SJSA1 (cell line): ENCODE data around the gene JADE2. TPM values are rescaled to one million over a fixed set of nuclear protein-coding genes. Genes with fewer than 3 reads are reported as not detected.

ENCODE experiments used
- DNase-seq, 2 experiments: peaks; one replicate each; pipeline ENCODE4 v3.0.0-alpha.2; 2015 to 2020; ENCODE audit warnings: low spot score in 2 of 2, low read depth in 1 of 2
- H3K27ac ChIP-seq: fragments of 250-450 bp; sonication (Bioruptor Pico); 2 replicates; pipeline ENCODE4 v1.5.1; 2020; ENCODE audit warnings: mild to moderate bottlenecking, moderate library complexity
- H3K27me3 ChIP-seq: fragments of 250-450 bp; sonication (Bioruptor Pico); replicated peaks from 2 replicates; pipeline ENCODE4 v1.5.1; 2020; ENCODE audit warnings: mild to moderate bottlenecking, moderate library complexity
- H3K36me3 ChIP-seq: fragments of 250-450 bp; sonication (Bioruptor Pico); 2 replicates; pipeline ENCODE4 v1.5.1; 2020; ENCODE audit warnings: mild to moderate bottlenecking
- H3K4me1 ChIP-seq: fragments of 250-450 bp; sonication (Bioruptor Pico); replicated peaks from 2 replicates; pipeline ENCODE4 v1.6.1; 2021; ENCODE audit warnings: mild to moderate bottlenecking
- H3K4me3 ChIP-seq: fragments of 250-450 bp; sonication (Bioruptor Pico); 2 replicates; pipeline ENCODE4 v1.5.1; 2020; ENCODE audit warnings: mild to moderate bottlenecking
- H3K9me3 ChIP-seq: fragments of 250-450 bp; sonication (Bioruptor Pico); replicated peaks from 2 replicates; pipeline ENCODE4 v1.5.1; 2020; ENCODE audit warnings: mild to moderate bottlenecking
- total RNA-seq: library from RNA; depleted of rRNA; stranded (reverse); fragments of >200 nt; shearing (Covaris generic); gene quantifications from 2 replicates; pipeline ENCODE4 v1.2.3, GENCODE V29; 2014

Gene JADE2
- total RNA-seq, 1 experiment from 2014 or later, result 14.6 TPM

DNA sequence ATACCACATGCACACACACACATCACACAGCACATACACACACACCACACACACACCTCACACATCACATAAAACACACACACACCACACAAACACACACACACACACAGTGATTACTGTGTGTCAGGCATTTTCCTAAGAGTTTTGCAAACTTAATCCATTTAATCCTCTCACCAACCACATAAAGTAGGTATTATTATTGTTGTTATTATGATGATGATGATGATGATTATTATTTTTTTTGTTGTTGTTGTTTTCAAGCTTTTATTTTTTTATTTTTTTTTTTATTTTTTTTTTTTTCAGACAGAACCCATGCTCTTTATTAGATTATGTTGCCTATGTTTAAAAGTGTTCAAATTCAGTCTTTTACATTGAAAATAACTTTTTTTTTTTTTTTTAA lies 31.5 kb downstream of the JADE2 start:
- Histone ChIP-seq H3K4me1 (peaks cover 58% of the 10 kb centered on the region), H3K36me3 (peaks cover 38% of the 10 kb centered on the region), H3K27me3 (no peaks in the 10 kb centered on the region), H3K27ac (no peak overlapping the region), H3K4me3 (no peak overlapping the region), H3K9me3 (no peaks in the 10 kb centered on the region)
- DNase-seq, result no peak

DNA sequence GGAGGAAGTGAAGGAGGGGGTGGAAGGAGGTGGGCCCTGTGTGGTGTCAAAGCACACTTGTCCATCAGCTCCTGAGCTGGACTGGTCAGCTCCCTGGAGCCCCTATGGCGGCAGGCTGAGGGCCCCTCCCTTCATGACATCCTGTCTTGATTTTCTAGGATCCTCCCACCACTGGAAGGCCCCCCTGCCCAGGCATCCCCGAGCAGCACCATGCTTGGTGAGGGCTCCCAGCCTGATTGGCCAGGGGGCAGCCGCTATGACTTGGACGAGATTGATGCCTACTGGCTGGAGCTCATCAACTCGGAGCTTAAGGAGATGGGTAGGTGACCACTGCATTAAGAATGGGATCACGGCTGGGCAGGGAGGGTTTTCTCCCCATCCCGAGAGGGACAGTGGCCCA lies 34.2 kb downstream of the JADE2 start:
- DNase-seq, result no peak
- H3K4me3 ChIP-seq, result no peak overlapping the region
- no peaks in the 10 kb centered on the region for H3K27me3 ChIP-seq
- no peaks in the 10 kb centered on the region for H3K9me3 ChIP-seq
- peaks cover 41% of the 10 kb centered on the region for H3K4me1 ChIP-seq
- H3K36me3 ChIP-seq, result peaks cover 58% of the 10 kb centered on the region
- H3K27ac ChIP-seq, result no peak overlapping the region

DNA sequence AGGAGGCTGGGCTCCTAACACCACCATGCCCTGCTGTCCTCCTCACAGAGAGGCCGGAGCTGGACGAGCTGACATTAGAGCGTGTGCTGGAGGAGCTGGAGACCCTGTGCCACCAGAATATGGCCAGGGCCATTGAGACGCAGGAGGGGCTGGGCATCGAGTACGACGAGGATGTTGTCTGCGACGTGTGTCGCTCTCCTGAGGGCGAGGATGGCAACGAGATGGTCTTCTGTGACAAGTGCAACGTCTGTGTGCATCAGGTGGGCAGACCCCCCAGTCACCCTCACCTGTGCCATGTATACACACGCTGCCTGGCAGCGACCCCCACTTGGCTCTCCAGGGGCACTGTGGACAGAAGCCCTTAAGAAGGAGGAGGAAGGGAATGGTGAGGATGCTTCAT lies 35.2 kb downstream of the JADE2 start:
- Histone ChIP-seq H3K4me1 (peaks cover 30% of the 10 kb centered on the region), H3K27me3 (no peaks in the 10 kb centered on the region), H3K9me3 (no peaks in the 10 kb centered on the region), H3K36me3 (peaks cover 59% of the 10 kb centered on the region), H3K4me3 (no peak overlapping the region), H3K27ac (no peak overlapping the region)
- no peak for DNase-seq

DNA sequence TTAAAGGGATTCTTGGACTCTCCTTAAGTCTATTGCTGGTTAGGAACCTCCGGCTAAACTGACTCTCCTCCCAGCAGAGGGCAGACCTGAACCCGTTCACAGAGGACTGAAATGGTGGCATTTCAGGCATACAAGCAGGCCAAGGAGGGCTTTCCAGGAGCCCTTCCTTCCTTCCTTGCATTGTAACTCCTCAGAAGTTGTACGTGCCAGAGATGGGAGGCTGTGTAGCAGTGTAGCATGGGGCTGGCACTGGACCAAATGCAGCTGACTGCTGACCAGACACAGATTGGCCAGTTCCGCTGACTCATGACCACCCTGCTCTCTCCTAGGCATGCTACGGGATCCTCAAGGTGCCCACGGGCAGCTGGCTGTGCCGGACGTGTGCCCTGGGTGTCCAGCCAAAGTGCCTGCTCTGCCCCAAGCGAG lies 36.4 kb downstream of the JADE2 start:
- H3K27me3 ChIP-seq, result no peaks in the 10 kb centered on the region
- H3K4me3 ChIP-seq, result no peak overlapping the region
- H3K27ac ChIP-seq, result no peak overlapping the region
- H3K9me3 ChIP-seq, result no peaks in the 10 kb centered on the region
- peaks cover 70% of the 10 kb centered on the region for H3K36me3 ChIP-seq
- DNase-seq, result peak; percentile 72 to 91
- H3K4me1 ChIP-seq, result peaks cover 25% of the 10 kb centered on the region

DNA sequence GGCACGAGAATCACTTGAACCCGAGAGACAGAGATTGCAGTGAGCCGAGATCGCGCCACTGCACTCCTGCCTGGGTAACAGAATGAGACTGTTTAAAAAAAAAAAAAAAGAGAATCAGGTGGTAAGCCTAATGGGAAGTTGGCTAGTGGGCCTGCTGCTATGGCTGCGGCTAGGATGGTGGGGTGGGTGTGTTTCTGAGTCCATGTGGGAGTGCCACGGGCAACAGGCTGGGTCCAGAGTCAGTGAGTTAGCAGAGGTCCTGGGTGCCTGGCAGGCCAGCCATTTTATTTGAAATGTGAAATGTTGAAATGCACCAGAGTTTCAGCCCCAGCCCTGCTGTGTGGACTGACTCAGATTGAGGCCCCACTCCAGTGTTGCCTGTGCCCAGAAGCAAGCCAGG lies 37.8 kb downstream of the JADE2 start:
- H3K27ac ChIP-seq, result no peak overlapping the region
- H3K27me3 ChIP-seq, result no peaks in the 10 kb centered on the region
- peaks cover 79% of the 10 kb centered on the region for H3K36me3 ChIP-seq
- peaks cover 33% of the 10 kb centered on the region for H3K4me1 ChIP-seq
- H3K9me3 ChIP-seq, result no peaks in the 10 kb centered on the region
- H3K4me3 ChIP-seq, result no peak overlapping the region
- DNase-seq, result no peak

DNA sequence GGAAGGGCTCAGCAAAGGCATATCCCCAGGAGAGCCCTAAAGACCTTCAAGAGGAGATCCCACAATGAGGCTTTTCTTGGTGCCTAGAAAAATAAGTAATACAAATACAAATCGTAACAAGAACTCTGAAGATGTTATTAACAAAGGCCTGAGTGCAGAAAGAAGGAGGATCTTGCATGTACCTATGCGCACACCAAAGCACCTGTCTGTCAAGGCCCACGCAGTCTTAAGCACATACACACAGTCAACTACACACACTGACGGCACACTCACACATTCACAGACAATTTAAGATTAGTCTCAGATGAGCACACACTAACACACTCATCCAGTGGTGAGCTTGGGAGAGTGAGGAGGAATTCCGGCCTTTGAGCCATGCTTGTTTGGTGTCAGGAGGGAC lies 38.5 kb downstream of the JADE2 start:
- H3K4me1 ChIP-seq, result peaks cover 40% of the 10 kb centered on the region
- H3K27me3 ChIP-seq, result no peaks in the 10 kb centered on the region
- H3K36me3 ChIP-seq, result peaks cover 85% of the 10 kb centered on the region
- H3K27ac ChIP-seq, result no peak overlapping the region
- H3K4me3 ChIP-seq, result no peak overlapping the region
- no peaks in the 10 kb centered on the region for H3K9me3 ChIP-seq
- no peak for DNase-seq

DNA sequence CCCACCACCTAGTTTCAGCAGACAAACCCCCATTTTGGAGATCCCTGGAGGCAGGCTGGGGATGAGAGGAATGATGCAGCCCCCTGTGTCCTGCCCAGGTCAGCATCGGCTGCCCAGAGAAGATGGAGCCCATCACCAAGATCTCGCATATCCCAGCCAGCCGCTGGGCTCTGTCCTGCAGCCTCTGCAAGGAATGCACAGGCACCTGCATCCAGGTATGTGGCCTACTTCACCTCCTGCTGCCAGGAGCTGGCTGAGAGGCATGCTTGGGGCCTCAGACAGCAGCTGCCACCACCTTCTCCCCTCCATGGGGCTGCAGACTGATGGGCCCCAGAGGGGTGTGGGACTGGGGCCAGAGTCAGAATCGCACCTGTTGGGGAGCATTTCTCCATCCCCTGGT lies 38.9 kb downstream of the JADE2 start:
- Histone ChIP-seq H3K36me3 (peaks cover 86% of the 10 kb centered on the region), H3K4me3 (no peak overlapping the region)

DNA sequence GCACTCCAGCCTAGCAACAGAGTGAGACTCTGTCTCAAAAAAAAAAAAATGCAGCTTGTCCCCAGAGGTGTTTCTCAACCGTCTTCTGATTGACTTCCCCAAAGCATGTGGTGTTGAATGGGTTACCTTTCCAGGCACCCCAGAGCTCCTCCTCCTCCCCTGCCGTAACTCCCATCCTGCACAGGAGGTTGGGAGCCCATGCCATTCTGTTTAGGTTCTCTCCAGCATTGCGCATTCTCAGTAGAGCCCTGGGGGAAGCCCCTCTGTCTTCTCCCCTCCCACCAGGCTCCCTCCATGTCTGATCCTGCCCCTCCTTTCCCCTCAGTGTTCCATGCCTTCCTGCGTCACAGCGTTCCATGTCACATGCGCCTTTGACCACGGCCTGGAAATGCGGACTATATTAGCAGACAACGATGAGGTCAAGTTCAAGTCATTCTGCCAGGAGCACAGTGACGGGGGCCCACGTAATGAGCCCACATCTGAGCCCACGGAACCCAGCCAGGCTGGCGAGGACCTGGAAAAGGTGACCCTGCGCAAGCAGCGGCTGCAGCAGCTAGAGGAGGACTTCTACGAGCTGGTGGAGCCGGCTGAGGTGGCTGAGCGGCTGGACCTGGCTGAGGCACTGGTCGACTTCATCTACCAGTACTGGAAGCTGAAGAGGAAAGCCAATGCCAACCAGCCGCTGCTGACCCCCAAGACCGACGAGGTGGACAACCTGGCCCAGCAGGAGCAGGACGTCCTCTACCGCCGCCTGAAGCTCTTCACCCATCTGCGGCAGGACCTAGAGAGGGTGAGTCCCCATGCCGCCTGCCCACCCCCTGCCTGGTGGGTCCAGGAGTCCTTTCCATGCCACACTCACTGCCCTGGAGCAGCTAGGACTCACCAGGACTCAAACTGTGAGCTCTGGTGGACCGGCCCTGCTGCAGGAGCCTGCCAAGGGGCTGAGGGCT lies 40.6 kb downstream of the JADE2 start:
- H3K9me3 ChIP-seq, result no peaks in the 10 kb centered on the region
- H3K27ac ChIP-seq, result no peak overlapping the region
- peaks cover 82% of the 10 kb centered on the region for H3K36me3 ChIP-seq
- no peak for DNase-seq
- no peak overlapping the region for H3K4me3 ChIP-seq
- H3K27me3 ChIP-seq, result no peaks in the 10 kb centered on the region
- peaks cover 35% of the 10 kb centered on the region for H3K4me1 ChIP-seq

More for the DNA sequence above, 38.9 kb downstream of the JADE2 start:
- Histone ChIP-seq H3K27ac (no peak overlapping the region), H3K9me3 (no peaks in the 10 kb centered on the region), H3K4me1 (peaks cover 42% of the 10 kb centered on the region), H3K27me3 (no peaks in the 10 kb centered on the region)
- no peak for DNase-seq

DNA sequence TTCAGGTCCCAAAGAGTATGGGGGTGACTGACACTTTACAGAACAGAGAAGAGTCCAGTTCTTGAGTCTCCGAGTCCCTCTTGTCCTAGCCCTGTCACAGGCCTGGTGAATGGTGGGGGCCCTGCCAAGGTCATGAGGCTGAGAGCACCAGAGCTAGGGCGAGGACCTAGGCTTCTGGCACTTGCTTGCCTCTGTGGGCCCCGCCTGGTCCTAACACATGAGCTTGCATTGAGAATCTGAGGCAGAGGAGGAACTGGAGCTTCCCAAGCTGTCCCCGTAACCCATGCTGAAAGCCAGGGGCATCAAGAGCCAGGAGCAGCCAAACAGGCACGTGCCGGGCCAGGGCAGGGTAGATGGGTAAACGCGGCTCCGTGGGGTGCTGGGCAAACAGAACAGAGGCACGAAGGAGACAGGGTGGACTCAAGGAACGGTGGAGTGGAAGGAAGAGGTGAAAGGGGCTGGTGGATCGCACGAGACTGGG lies 41.3 kb downstream of the JADE2 start:
- peaks cover 27% of the 10 kb centered on the region for H3K4me1 ChIP-seq
- H3K27me3 ChIP-seq, result no peaks in the 10 kb centered on the region
- no peaks in the 10 kb centered on the region for H3K9me3 ChIP-seq
- H3K27ac ChIP-seq, result no peak overlapping the region
- no peak for DNase-seq
- peaks cover 81% of the 10 kb centered on the region for H3K36me3 ChIP-seq
- no peak overlapping the region for H3K4me3 ChIP-seq

DNA sequence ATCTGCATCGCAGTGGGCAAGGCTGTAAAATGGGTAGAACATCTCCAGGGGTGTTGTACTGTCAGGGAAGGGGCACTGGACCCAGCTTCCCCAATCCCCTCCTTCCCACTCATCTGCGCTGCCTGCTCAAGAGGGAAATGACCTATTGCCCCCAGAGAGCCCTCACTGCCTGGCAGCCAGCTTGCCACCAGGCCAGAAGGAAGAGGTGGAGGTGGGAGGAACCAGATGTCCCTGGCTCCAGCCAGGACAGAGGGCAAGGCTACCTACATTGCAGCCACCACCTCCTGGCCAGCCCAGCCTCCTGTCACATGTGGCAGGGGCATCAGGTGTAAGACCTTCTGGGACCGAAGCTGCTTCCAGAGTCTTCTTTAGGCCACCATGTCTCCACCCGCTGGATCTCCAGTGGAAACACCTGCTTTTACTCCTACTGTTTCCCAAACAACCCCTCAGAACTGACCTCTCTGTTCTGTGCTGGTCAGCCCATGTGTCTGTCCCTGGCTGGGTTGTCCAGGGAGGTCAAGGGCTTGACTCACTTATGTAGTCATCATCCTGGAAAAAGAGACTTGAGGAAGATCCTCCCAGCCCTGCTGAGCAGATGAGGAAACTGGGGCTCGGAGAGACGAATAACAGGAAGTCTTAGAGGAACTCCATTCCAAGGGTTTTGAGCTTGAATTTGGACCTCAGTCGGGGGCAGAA lies 42.3 kb downstream of the JADE2 start:
- Histone ChIP-seq H3K27me3 (no peaks in the 10 kb centered on the region), H3K4me1 (peaks cover 17% of the 10 kb centered on the region), H3K36me3 (peaks cover 84% of the 10 kb centered on the region), H3K4me3 (no peak overlapping the region), H3K9me3 (no peaks in the 10 kb centered on the region), H3K27ac (no peak overlapping the region)
- no peak for DNase-seq

DNA sequence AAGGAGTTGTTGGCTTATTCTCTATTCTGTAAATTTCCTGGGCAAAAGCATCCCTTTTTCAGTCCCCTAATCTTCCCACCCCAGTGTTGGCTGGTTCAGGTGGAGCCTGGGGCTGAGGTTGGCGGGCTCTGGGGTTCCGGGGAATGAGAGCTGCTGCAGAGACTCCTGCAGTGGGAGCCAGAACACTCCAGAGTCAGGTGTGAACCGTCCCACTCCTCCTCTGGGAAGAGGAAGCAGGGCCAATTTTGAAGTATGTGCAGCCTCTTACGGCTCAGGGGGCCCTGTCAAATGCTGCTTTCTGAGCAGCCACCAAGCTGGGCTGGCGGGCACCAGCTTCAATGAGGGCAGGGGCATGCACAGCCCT lies 42.8 kb downstream of the JADE2 start:
- Histone ChIP-seq H3K27ac (no peak overlapping the region), H3K9me3 (no peaks in the 10 kb centered on the region), H3K27me3 (no peaks in the 10 kb centered on the region), H3K4me1 (peaks cover 17% of the 10 kb centered on the region), H3K36me3 (peaks cover 84% of the 10 kb centered on the region), H3K4me3 (no peak overlapping the region)
- DNase-seq, result no peak

DNA sequence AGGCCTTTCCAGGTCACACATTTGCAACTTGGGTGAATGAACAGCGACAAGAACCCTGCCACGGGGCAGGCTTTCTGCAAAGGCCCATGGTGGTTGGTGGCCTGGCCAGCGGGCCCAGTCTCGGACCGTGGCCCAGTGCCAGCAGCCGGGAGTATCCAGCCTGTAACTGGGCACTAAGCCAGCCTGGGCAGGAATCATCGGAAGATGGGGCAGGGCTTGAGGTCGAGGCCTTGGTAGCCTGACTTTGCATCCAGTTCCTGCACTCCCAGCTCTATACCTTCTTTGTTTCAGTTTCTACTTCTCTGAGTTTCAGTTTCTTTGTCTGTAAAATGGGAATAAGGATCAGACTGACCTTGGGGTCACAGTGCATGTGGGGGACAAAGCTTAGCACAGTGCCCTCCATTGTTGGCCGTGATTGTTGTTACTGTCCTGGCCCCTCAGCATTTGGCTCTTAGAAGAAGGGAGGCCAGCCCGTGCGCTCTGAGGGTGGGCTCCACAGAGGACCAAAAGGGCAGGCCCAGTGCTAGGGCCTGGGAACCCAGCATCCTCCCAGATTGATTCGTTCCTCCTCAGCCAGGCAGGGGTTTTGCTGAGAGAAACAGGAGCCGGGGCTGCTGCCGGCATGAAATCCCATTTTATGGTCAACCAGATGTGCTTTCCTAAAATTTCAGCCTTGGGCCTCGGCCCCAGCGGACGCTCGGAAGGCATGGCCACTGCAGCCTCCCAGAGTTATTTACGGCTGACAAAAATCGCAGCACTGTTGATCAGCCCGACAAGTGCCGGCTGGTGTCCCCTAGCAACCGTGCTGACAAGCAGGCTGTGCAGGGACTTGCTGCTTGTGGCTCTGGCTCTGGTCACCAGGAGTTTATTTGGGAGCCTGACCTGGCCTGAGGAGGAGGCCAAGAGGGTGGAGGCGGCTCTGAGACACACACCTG lies 43.6 kb downstream of the JADE2 start:
- H3K27me3 ChIP-seq, result no peaks in the 10 kb centered on the region
- H3K27ac ChIP-seq, result no peak overlapping the region
- DNase-seq, result no peak
- H3K4me3 ChIP-seq, result no peak overlapping the region
- peaks cover 17% of the 10 kb centered on the region for H3K4me1 ChIP-seq
- H3K36me3 ChIP-seq, result peaks cover 83% of the 10 kb centered on the region
- H3K9me3 ChIP-seq, result no peaks in the 10 kb centered on the region

DNA sequence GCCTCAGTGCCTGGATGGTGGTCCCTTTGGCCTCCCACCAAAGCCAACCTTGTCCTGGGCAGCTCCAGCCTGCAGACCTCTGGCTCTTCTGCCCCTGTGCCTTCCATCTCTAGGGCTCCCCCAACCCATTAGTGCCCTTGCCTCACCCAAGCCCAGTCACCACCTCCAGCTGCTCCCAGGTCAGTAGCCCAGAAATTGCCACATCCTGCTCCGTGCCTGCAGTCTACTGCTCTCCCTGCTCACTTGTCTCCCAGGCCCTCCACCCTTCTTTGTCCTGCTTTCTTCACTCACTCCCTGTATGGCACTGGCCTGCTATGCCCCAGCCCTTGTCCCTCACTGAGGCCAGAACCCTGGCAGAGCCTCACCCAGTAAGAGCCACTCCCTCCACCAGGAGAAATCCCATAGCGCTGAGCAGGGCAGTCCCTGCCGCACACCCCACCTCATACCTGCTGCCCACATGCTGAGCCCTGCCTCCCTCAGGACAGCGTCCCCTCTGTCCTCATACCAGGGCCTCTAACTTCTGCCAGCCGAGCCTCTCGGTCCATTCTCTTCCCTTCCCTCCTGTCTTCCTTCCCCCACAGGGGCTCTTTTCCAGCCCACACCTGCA lies 44.4 kb downstream of the JADE2 start:
- H3K9me3 ChIP-seq, result no peaks in the 10 kb centered on the region
- no peaks in the 10 kb centered on the region for H3K27me3 ChIP-seq
- no peak overlapping the region for H3K27ac ChIP-seq
- no peak for DNase-seq
- peaks cover 17% of the 10 kb centered on the region for H3K4me1 ChIP-seq
- peaks cover 81% of the 10 kb centered on the region for H3K36me3 ChIP-seq
- H3K4me3 ChIP-seq, result no peak overlapping the region
